BLaER1 (cell line): Measurements from ENCODE around the gene INA.
"Not testable (repeated sequence)": the region's sequence is repeated elsewhere in the genome, so short reads cannot be mapped to it uniquely, and the experiment has no call there.

Experiments used
- H3K27ac ChIP-seq: shearing (Covaris generic); formaldehyde crosslinking; 2 replicates; pipeline ENCODE4 v1.8.1; 2022
- H3K27me3 ChIP-seq: shearing (Covaris generic); formaldehyde crosslinking; 2 replicates; pipeline ENCODE4 v1.8.1; 2022
- H3K36me3 ChIP-seq: shearing (Covaris generic); formaldehyde crosslinking; 2 replicates; pipeline ENCODE4 v1.8.1; 2022
- H3K4me1 ChIP-seq: shearing (Covaris generic); formaldehyde crosslinking; 2 replicates; pipeline ENCODE4 v1.8.1; 2022
- H3K4me2 ChIP-seq: shearing (Covaris generic); formaldehyde crosslinking; 2 replicates; pipeline ENCODE4 v1.8.1; 2022
- H3K4me3 ChIP-seq: shearing (Covaris generic); formaldehyde crosslinking; 2 replicates; pipeline ENCODE4 v1.8.1; 2022
- H3K9ac ChIP-seq: shearing (Covaris generic); formaldehyde crosslinking; 2 replicates; pipeline ENCODE4 v1.8.1; 2022
- H3K9me3 ChIP-seq: shearing (Covaris generic); formaldehyde crosslinking; 2 replicates; pipeline ENCODE4 v1.8.1; 2022
- H4K20me1 ChIP-seq: shearing (Covaris generic); formaldehyde crosslinking; 2 replicates; pipeline ENCODE4 v1.8.1; 2022
- Cebpa-rat ChIP-seq: shearing (Covaris generic); IDR thresholded peaks from 2 replicates; pipeline ENCODE4 v1.8.1; 2022

INA gene

GRCh38 chr10:103244666-103245271 lies 32.2 kb upstream of the INA start:
- Histone ChIP-seq H3K4me3 (no peak overlapping the region), H3K27me3 (0 out of 2 replicates have a peak, but pooled peaks cover 4% of the 10 kb centered on the region), H4K20me1 (no peaks in the 10 kb centered on the region), H3K9me3 (no peaks in the 10 kb centered on the region), H3K36me3 (no peaks in the 10 kb centered on the region), H3K27ac (no peak overlapping the region), H3K9ac (no peak overlapping the region), H3K4me1 (no peaks in the 10 kb centered on the region), H3K4me2 (no peak overlapping the region)
- TF ChIP-seq Cebpa-rat = no peak

GRCh38 chr10:103245587-103245986 lies 31.4 kb upstream of the INA start, which contains the start of gene RPEL1:
Gene RPEL1 (plus strand): TSS chr10:103245887. CDS start chr10:103245997, 110 bp downstream.
- not testable (repeated sequence) for H3K9me3 ChIP-seq, H3K9ac ChIP-seq, H3K4me3 ChIP-seq, H3K4me1 ChIP-seq, H4K20me1 ChIP-seq, H3K27ac ChIP-seq, H3K27me3 ChIP-seq, H3K36me3 ChIP-seq, H3K4me2 ChIP-seq

GRCh38 chr10:103246324-103246723 lies 30.6 kb upstream of the INA start:
- no peaks in the 10 kb centered on the region for H4K20me1 ChIP-seq
- no peak overlapping the region for H3K4me2 ChIP-seq
- TF ChIP-seq Cebpa-rat = no peak
- H3K4me3 ChIP-seq = no peak overlapping the region
- no peak overlapping the region for H3K27ac ChIP-seq
- peaks cover 2% of the 10 kb centered on the region; the same call in 1 of the 2 replicates for H3K9me3 ChIP-seq
- no peaks in the 10 kb centered on the region for H3K27me3 ChIP-seq
- no peaks in the 10 kb centered on the region for H3K36me3 ChIP-seq
- no peak overlapping the region for H3K9ac ChIP-seq
- no peaks in the 10 kb centered on the region for H3K4me1 ChIP-seq

- Histone ChIP-seq H4K20me1 (no peaks in the 10 kb centered on the region), H3K4me3 (no peak overlapping the region), H3K4me1 (no peaks in the 10 kb centered on the region), H3K27ac (no peak overlapping the region), H3K9me3 (peaks cover 11% of the 10 kb centered on the region), H3K4me2 (no peak overlapping the region), H3K36me3 (no peaks in the 10 kb centered on the region), H3K27me3 (no peaks in the 10 kb centered on the region), H3K9ac (no peak overlapping the region)
- TF ChIP-seq Cebpa-rat = no peak
Observed at GRCh38 chr10:103254113-103254512, 22.8 kb upstream of the INA start.

- Histone ChIP-seq H3K4me2 (no peak overlapping the region), H3K9me3 (peaks cover 18% of the 10 kb centered on the region), H3K9ac (no peak overlapping the region), H3K36me3 (no peaks in the 10 kb centered on the region), H3K4me3 (no peak overlapping the region), H3K27ac (no peak overlapping the region), H3K4me1 (no peaks in the 10 kb centered on the region), H4K20me1 (no peaks in the 10 kb centered on the region), H3K27me3 (no peaks in the 10 kb centered on the region)
- TF ChIP-seq Cebpa-rat = no peak
Observed at GRCh38 chr10:103254538-103255325, 22.2 kb upstream of the INA start.

GRCh38 chr10:103256613-103257012 lies 20.3 kb upstream of the INA start:
- Histone ChIP-seq H3K36me3 (no peaks in the 10 kb centered on the region), H3K4me1 (no peaks in the 10 kb centered on the region), H3K9ac (no peak overlapping the region), H3K4me3 (no peak overlapping the region), H4K20me1 (no peaks in the 10 kb centered on the region), H3K9me3 (peaks cover 33% of the 10 kb centered on the region), H3K4me2 (no peak overlapping the region), H3K27me3 (no peaks in the 10 kb centered on the region), H3K27ac (no peak overlapping the region)
- no peak for TF ChIP-seq Cebpa-rat

- Histone ChIP-seq H4K20me1 (no peaks in the 10 kb centered on the region), H3K27ac (no peak overlapping the region), H3K9ac (no peak overlapping the region), H3K9me3 (peaks cover 35% of the 10 kb centered on the region), H3K4me3 (no peak overlapping the region), H3K4me1 (no peaks in the 10 kb centered on the region), H3K4me2 (no peak overlapping the region), H3K27me3 (no peaks in the 10 kb centered on the region), H3K36me3 (no peaks in the 10 kb centered on the region)
- no peak for TF ChIP-seq Cebpa-rat
Observed at GRCh38 chr10:103257812-103258211, 19.1 kb upstream of the INA start.

GRCh38 chr10:103258928-103259327 lies 18.0 kb upstream of the INA start:
- not testable (repeated sequence) for H3K9ac ChIP-seq, H3K4me1 ChIP-seq, H3K36me3 ChIP-seq, H3K4me2 ChIP-seq, H4K20me1 ChIP-seq, H3K27me3 ChIP-seq, H3K4me3 ChIP-seq, H3K27ac ChIP-seq
- H3K9me3 ChIP-seq = peaks cover 35% of the 10 kb centered on the region

GRCh38 chr10:103259989-103260388 lies 16.9 kb upstream of the INA start:
- Histone ChIP-seq H3K4me2 (no peak overlapping the region), H3K9ac (no peak overlapping the region), H3K27me3 (no peaks in the 10 kb centered on the region), H4K20me1 (no peaks in the 10 kb centered on the region), H3K4me3 (no peak overlapping the region), H3K4me1 (no peaks in the 10 kb centered on the region), H3K27ac (no peak overlapping the region), H3K9me3 (peaks cover 35% of the 10 kb centered on the region), H3K36me3 (no peaks in the 10 kb centered on the region)
- no peak for TF ChIP-seq Cebpa-rat

- Histone ChIP-seq H3K27me3 (no peaks in the 10 kb centered on the region), H3K4me2 (no peak overlapping the region), H4K20me1 (no peaks in the 10 kb centered on the region), H3K27ac (no peak overlapping the region), H3K9ac (no peak overlapping the region), H3K9me3 (peaks cover 35% of the 10 kb centered on the region), H3K4me3 (no peak overlapping the region), H3K4me1 (no peaks in the 10 kb centered on the region), H3K36me3 (no peaks in the 10 kb centered on the region)
- no peak for TF ChIP-seq Cebpa-rat
Observed at GRCh38 chr10:103262229-103262628, 14.7 kb upstream of the INA start.
